Muscle layer of duodenum (tissue), 2 donors: ENCODE measurements around the gene ZNF566.

Experiments used
- H3K27ac ChIP-seq: one replicate; pipeline ENCODE4 v1.7.0; 2013; ENCODE audit warnings: mild to moderate bottlenecking, low read length
- H3K27me3 ChIP-seq: one replicate; pipeline ENCODE4 v1.7.0; 2013; ENCODE audit warnings: low read depth, mild to moderate bottlenecking, control low read depth, low read length
- H3K36me3 ChIP-seq, 2 donors: one replicate each; pipeline ENCODE4 v1.7.0; 2013; ENCODE audit warnings: low read length in 2 of 2, control low read depth in 1 of 2, mild to moderate bottlenecking in 1 of 2; ENCODE audit not compliant: insufficient read depth in 2 of 2, control insufficient read depth in 1 of 2
- H3K4me1 ChIP-seq, 2 donors: one replicate each; pipeline ENCODE4 v1.7.0; 2013; ENCODE audit warnings: low read length in 2 of 2, mild to moderate bottlenecking in 2 of 2, control low read depth in 1 of 2, moderate library complexity in 1 of 2; ENCODE audit not compliant: insufficient read depth in 2 of 2, control insufficient read depth in 1 of 2
- H3K4me3 ChIP-seq, 2 donors: one replicate each; pipeline ENCODE4 v1.7.0; 2013; ENCODE audit warnings: low read length in 2 of 2, low read depth in 1 of 2, mild to moderate bottlenecking in 1 of 2
- H3K9me3 ChIP-seq, 2 donors: one replicate each; pipeline ENCODE4 v1.7.0; 2013; ENCODE audit warnings: low read length in 2 of 2, control low read depth in 1 of 2, mild to moderate bottlenecking in 1 of 2; ENCODE audit not compliant: control insufficient read depth in 1 of 2
- donor health status: healthy.

Gene ZNF566

GRCh38 chr19:36441339-36441738 is 48.0 kb downstream of the ZNF566 start:
- no peaks in the 10 kb centered on the region for H3K27me3 ChIP-seq
- no peak overlapping the region for H3K27ac ChIP-seq
- no peaks in the 10 kb centered on the region for H3K4me1 ChIP-seq
- peaks cover 0 to 10% of the 10 kb centered on the region in 2 donors for H3K36me3 ChIP-seq
- peaks cover 12 to 55% of the 10 kb centered on the region in 2 donors for H3K9me3 ChIP-seq
- H3K4me3 ChIP-seq, result no peak overlapping the region

- H3K9me3 ChIP-seq, result peaks cover 0 to 26% of the 10 kb centered on the region in 2 donors
- no peak overlapping the region for H3K27ac ChIP-seq
- H3K4me3 ChIP-seq, result no peak overlapping the region
- H3K4me1 ChIP-seq, result no peaks in the 10 kb centered on the region
- no peaks in the 10 kb centered on the region for H3K36me3 ChIP-seq
- H3K27me3 ChIP-seq, result no peaks in the 10 kb centered on the region
Measured at GRCh38 chr19:36436531-36436930, 52.8 kb downstream of the ZNF566 start.

DNA sequence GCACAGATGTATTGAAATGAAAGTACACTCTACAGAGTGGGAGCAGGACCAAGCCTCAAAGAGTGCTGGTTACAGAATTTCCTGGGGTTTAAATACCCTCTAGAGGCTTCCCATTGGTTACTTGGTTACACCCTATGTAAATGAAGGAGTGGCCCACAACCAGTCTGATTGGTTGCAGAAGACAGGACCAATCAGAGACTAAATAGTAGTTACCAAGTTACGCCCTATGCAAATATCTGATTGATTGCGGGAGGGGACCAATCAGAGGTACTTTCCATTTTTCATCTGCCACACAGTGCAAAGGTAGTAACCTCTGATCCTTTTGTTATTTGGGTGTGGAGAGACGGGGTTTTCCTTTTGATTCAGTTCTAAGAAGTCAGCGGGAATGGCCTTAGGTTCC is 65.4 kb downstream of the ZNF566 start:
- Histone ChIP-seq H3K27ac (no peak overlapping the region), H3K4me1 (peaks cover 0 to 3% of the 10 kb centered on the region in 2 donors), H3K36me3 (no peaks in the 10 kb centered on the region), H3K27me3 (peaks cover 6% of the 10 kb centered on the region), H3K4me3 (no peak overlapping the region), H3K9me3 (no peaks in the 10 kb centered on the region)

DNA sequence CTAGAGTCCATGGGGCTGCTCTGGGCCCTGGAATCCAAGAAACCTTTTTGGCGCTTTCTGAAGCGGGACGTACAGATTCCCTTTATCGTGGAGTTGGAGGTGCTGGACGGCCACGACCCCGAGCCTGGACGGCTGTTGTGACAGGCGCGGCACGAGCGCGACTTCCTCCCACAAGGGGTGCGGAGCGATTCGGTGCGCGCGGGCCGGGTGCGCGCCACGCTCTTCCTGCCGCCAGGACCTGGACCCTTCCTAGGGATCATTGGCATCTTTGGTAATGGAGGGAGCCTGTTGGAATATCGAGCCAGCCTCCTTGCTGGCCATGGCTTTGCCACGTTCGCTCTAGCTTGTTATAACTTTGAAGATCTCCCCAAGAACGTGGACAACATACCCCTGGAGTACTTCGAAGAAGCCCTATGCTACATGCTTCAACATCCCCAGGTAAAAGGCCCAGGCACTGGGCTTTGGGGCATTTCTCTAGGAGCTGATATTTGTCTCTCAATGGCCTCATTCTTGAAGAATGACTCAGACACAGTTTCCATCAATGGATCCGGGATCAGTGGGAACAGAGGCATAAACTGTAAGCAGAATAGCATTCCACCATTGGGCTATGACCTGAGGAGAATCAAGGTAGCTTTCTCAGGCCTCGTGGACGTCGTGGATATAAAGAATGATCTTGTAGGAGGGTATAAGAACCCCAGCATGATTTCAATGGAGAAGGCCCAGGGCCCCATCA is 67.4 kb downstream of the ZNF566 start:
- H3K27ac ChIP-seq, result no peak overlapping the region
- H3K4me1 ChIP-seq, result peaks cover 0 to 15% of the 10 kb centered on the region in 2 donors
- no peaks in the 10 kb centered on the region for H3K9me3 ChIP-seq
- no peaks in the 10 kb centered on the region for H3K36me3 ChIP-seq
- peak overlapping the region; percentile 26 to 67 for H3K4me3 ChIP-seq
- peaks cover 6% of the 10 kb centered on the region for H3K27me3 ChIP-seq

DNA sequence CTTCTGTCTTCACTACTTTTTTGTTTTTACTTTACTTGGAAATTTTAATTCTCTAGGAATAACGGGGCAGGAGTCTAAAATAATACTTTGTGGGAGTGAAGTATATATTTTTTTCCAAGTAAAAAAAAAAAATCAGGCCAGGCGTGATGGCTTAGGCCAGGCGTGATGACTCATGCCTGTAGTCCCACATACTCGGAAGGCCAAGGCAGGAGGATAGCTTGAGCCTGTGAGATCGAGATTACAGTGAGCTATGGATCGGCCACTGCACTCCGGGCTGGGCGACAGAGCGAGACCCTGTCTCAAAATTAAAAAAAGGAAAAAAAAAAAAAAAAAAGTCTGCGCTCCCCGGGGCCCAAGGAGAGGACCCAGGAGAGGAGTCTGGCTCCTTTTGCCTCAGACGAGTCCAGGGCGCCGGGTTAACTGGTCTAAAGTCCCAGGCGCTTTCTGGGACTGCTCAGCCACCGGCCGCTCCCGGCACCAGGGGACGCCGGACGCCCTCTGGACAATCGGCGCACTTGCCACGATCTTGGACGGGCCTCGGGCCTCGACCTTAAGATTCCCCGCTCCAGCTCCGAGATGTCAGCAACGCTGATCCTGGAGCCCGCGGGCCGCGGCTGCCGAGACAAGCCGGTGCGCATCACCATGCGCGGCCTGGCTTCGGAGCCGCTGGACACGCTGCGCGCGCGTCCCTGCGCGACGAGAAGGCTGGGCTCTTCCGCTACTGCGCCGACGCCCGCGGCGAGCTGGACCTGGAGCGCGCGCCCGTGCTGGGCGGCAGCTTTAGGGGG is 68.2 kb downstream of the ZNF566 start:
- no peaks in the 10 kb centered on the region for H3K9me3 ChIP-seq
- peak overlapping the region; percentile 26 to 67 for H3K4me3 ChIP-seq
- peaks cover 6% of the 10 kb centered on the region for H3K27me3 ChIP-seq
- H3K4me1 ChIP-seq, result peaks cover 0 to 15% of the 10 kb centered on the region in 2 donors
- H3K36me3 ChIP-seq, result no peaks in the 10 kb centered on the region
- H3K27ac ChIP-seq, result no peak overlapping the region

GRCh38 chr19:36418287-36419001 is 70.9 kb downstream of the ZNF566 start, which contains the start of gene ZFP82:
Gene ZFP82 (minus strand): TSS chr19:36418644. CDS start chr19:36409789, 8,855 bp downstream.
- H3K9me3 ChIP-seq, result no peaks in the 10 kb centered on the region
- H3K36me3 ChIP-seq, result peaks cover 0 to 6% of the 10 kb centered on the region in 2 donors
- peaks cover 0 to 15% of the 10 kb centered on the region in 2 donors for H3K4me1 ChIP-seq
- peak within 1 kb of the TSS; percentile 68 to 77 for H3K4me3 ChIP-seq
- H3K27me3 ChIP-seq, result peaks cover 6% of the 10 kb centered on the region
- H3K27ac ChIP-seq, result peak within 1 kb of the TSS; percentile 45

DNA sequence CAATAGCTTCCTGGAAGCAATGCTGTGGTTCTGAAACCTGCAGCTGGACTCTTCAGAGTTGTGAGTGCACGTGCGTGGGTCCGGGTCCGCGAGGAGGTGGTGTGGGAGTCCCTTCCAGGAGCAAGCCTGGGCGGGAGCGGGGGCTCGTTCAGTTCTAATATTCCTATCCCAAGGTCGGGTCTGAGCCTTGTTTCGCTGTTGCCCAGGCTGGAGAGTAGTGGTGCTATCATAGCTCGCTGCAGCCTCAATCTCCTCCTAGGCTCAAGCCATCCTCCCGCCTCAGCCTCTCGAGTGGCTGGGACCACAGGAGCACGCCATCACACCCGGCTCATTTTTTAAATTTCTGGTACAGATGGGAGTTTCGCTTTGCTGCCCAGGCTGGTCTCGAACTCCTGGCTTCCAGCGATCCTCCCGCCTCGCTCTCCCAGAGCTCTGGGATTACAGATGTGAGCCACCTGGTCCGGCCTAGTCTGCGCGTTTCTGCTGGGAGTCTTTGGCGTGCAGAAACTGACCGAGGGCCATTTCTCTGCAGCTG is 71.5 kb downstream of the ZNF566 start:
- Histone ChIP-seq H3K4me1 (peaks cover 0 to 15% of the 10 kb centered on the region in 2 donors), H3K27ac (peak overlapping the region; percentile 45), H3K36me3 (peaks cover 0 to 12% of the 10 kb centered on the region in 2 donors), H3K27me3 (peaks cover 6% of the 10 kb centered on the region), H3K4me3 (peak overlapping the region; percentile 68 to 77), H3K9me3 (no peaks in the 10 kb centered on the region)

GRCh38 chr19:36409841-36410240 is 79.5 kb downstream of the ZNF566 start:
- no peak overlapping the region for H3K27ac ChIP-seq
- peaks cover 21 to 60% of the 10 kb centered on the region in 2 donors for H3K36me3 ChIP-seq
- H3K4me3 ChIP-seq, result peak overlapping the region in 1 of 2 donors; percentile 0
- peaks cover 0 to 10% of the 10 kb centered on the region in 2 donors for H3K9me3 ChIP-seq
- no peaks in the 10 kb centered on the region for H3K4me1 ChIP-seq
- H3K27me3 ChIP-seq, result no peaks in the 10 kb centered on the region

GRCh38 chr19:36408101-36408500 is 81.3 kb downstream of the ZNF566 start:
- Histone ChIP-seq H3K9me3 (peaks cover 0 to 13% of the 10 kb centered on the region in 2 donors), H3K4me3 (no peak overlapping the region), H3K27ac (no peak overlapping the region), H3K4me1 (no peaks in the 10 kb centered on the region), H3K36me3 (peaks cover 32 to 65% of the 10 kb centered on the region in 2 donors), H3K27me3 (no peaks in the 10 kb centered on the region)

DNA sequence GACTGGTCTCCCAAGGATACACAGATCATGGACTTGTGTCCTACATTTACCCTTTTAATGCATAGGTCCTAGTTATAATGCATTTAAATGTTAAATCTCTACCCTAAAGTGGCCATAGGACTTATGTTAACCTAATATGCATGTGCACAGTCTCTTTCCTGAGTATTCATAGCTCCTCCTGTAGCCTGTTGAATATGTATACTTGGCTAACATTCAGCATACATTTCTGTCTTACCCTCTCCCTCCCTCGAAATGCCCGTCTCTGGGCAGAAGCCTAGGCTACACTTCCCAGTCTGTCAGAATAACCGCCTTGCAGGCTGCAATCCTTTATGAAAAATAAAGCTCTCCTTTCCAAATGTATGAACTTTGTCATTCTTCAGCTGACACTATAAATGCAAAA is 84.9 kb downstream of the ZNF566 start:
- Histone ChIP-seq H3K27me3 (no peaks in the 10 kb centered on the region), H3K4me1 (no peaks in the 10 kb centered on the region), H3K27ac (no peak overlapping the region), H3K4me3 (no peak overlapping the region), H3K9me3 (peaks cover 5 to 18% of the 10 kb centered on the region in 2 donors), H3K36me3 (peaks cover 51 to 78% of the 10 kb centered on the region in 2 donors)

- H3K27me3 ChIP-seq, result no peaks in the 10 kb centered on the region
- H3K4me3 ChIP-seq, result peak overlapping the region in 1 of 2 donors; percentile 2
- peaks cover 5 to 12% of the 10 kb centered on the region in 2 donors for H3K9me3 ChIP-seq
- no peak overlapping the region for H3K27ac ChIP-seq
- peaks cover 38 to 77% of the 10 kb centered on the region in 2 donors for H3K36me3 ChIP-seq
- no peaks in the 10 kb centered on the region for H3K4me1 ChIP-seq
Measured at GRCh38 chr19:36401475-36401874, 87.9 kb downstream of the ZNF566 start.
